ENCODE measurements around the gene UQCRC2.

DNA sequence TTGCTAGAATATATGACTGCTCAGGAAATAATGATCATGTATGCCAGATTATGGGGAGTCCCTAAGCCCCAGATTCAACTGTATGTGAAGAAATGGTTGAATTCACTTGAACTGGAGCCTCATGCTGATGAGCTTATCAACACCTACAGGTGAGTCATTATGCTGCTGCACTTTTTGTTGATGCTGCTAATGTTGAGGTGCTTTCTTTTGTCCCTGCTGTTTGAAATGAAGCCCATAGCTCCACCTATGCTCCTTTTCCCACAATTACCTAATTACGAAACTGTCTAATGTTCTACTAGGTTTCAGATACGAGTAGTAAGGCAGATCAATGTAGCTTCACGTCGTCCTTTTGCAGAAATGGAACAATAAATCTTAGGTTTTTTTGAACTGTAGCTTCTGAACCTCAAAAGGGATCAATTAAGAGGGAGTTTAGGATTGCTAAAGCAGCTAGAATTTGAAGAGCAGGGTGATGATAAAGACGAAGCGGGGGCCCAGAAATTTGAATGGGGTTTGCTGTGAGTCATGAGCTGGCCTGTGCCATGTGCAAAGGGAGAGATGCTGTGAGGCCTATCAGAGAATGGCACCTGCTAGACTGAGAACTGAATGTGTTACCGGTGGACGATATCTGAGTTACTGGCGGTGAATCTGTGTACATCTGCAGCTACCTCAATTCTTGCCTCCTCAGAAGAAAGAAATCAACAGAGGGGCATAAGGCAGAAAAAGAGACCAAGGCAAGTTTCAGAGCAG is 6.1 kb upstream of the UQCRC2 start:
- TF ChIP-seq, protein P1, sequence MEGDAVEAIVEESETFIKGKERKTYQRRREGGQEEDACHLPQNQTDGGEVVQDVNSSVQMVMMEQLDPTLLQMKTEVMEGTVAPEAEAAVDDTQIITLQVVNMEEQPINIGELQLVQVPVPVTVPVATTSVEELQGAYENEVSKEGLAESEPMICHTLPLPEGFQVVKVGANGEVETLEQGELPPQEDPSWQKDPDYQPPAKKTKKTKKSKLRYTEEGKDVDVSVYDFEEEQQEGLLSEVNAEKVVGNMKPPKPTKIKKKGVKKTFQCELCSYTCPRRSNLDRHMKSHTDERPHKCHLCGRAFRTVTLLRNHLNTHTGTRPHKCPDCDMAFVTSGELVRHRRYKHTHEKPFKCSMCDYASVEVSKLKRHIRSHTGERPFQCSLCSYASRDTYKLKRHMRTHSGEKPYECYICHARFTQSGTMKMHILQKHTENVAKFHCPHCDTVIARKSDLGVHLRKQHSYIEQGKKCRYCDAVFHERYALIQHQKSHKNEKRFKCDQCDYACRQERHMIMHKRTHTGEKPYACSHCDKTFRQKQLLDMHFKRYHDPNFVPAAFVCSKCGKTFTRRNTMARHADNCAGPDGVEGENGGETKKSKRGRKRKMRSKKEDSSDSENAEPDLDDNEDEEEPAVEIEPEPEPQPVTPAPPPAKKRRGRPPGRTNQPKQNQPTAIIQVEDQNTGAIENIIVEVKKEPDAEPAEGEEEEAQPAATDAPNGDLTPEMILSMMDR (IDR thresholded peaks at IDR 0.05; ENCODE audit: low read length), result peak; percentile 13; the same call in 1 of the 2 replicates
- TF ChIP-seq EZH2phosphoT487 (IDR thresholded peaks at IDR 0.05; ENCODE audit: low read length), result no peak
